Spleen (tissue), 7 donors: ENCODE data around the gene GADD45B.

ENCODE experiments used
- CTCF ChIP-seq, 11 experiments: fragments of 200-600 bp in 7 of 11; fragments of 450-650 bp in 4 of 11; sonication (generic) in 4 of 11; IDR thresholded peaks in 8 of 11; conservative IDR thresholded peaks in 3 of 11; 1 replicate in 7 of 11; 2 replicates in 4 of 11; pipeline versions ENCODE4 v1.4.0 to v1.8.0; 2016 to 2021; ENCODE audit warnings: antibody characterized with exemption in 11 of 11, inconsistent platforms in 4 of 11, mild to moderate bottlenecking in 1 of 11
- POLR2A ChIP-seq, 3 donors: fragments of 450-650 bp; IDR thresholded peaks; one replicate each; pipeline ENCODE4 v1.5.1; 2017; ENCODE audit warnings: antibody characterized with exemption in 3 of 3, mild to moderate bottlenecking in 1 of 3
- POLR2AphosphoS5 ChIP-seq, 3 donors: sonication (generic); formaldehyde crosslinking; IDR thresholded peaks; one replicate each; pipeline ENCODE4 v1.5.1; 2017; ENCODE audit warnings: antibody characterized with exemption in 3 of 3
- donor health status: DM: no; HTN: no; CAD: no; lungs with moderate emphysema.
- donor health status: DM: no; HTN: no; CAD: no.
- donor health status: DM: no; HTN: no; CAD: no.

- no peak for TF ChIP-seq CTCF (IDR thresholded peaks at IDR 0.05 in 8 of 11, conservative IDR thresholded peaks at IDR 0.05 in 3 of 11)
- no peak for TF ChIP-seq POLR2AphosphoS5 (IDR thresholded peaks at IDR 0.05)
- TF ChIP-seq POLR2A (IDR thresholded peaks at IDR 0.05) = no peak
These were observed 41.1 kb upstream of the GADD45B start for GRCh38 chr19:2434721-2435265.
